ENCODE measurements around the gene IL20RB. TPM values are rescaled to one million over a fixed set of nuclear protein-coding genes. Genes with fewer than 3 reads are reported as not detected.

IL20RB gene
- total RNA-seq, 1 donor from 2014 or later, result 3.7 TPM

GRCh38 chr3:137041686-137042085, 83.9 kb downstream of the IL20RB start:
- no peaks in the 10 kb centered on the region for H3K4me1 ChIP-seq
- intact Hi-C loops (cut with DNase I), result no loop called here
- ATAC-seq, result no peak
- H3K36me3 ChIP-seq, result no peaks in the 10 kb centered on the region
- no peak overlapping the region for H3K27ac ChIP-seq
- no peaks in the 10 kb centered on the region for H3K9me3 ChIP-seq
- no peak for TF ChIP-seq CTCF (IDR thresholded peaks at IDR 0.05)
- no peaks in the 10 kb centered on the region for H3K27me3 ChIP-seq
- no peak for DNase-seq
- no peak overlapping the region for H3K4me3 ChIP-seq

- ATAC-seq (no peak), DNase-seq (no peak)
- Histone ChIP-seq H3K4me1 (no peaks in the 10 kb centered on the region), H3K9me3 (no peaks in the 10 kb centered on the region), H3K36me3 (no peaks in the 10 kb centered on the region), H3K4me3 (no peak overlapping the region), H3K27ac (no peak overlapping the region), H3K27me3 (no peaks in the 10 kb centered on the region)
- intact Hi-C loops (cut with DNase I), result no loop called here
- TF ChIP-seq CTCF (IDR thresholded peaks at IDR 0.05), result no peak
These were observed 89.0 kb downstream of the IL20RB start for GRCh38 chr3:137046747-137047146.

- intact Hi-C loops (cut with DNase I), result no loop called here
- H3K9me3 ChIP-seq, result no peaks in the 10 kb centered on the region
- no peak overlapping the region for H3K27ac ChIP-seq
- H3K27me3 ChIP-seq, result no peaks in the 10 kb centered on the region
- ATAC-seq (no peak), DNase-seq (no peak)
- no peaks in the 10 kb centered on the region for H3K36me3 ChIP-seq
- no peak for TF ChIP-seq CTCF (IDR thresholded peaks at IDR 0.05)
- H3K4me3 ChIP-seq, result no peak overlapping the region
- no peaks in the 10 kb centered on the region for H3K4me1 ChIP-seq
These were observed 89.5 kb downstream of the IL20RB start for GRCh38 chr3:137047240-137047639.

- TF ChIP-seq CTCF (IDR thresholded peaks at IDR 0.05), result no peak
- no peaks in the 10 kb centered on the region for H3K27me3 ChIP-seq
- ATAC-seq (no peak), DNase-seq (no peak)
- H3K4me3 ChIP-seq, result no peak overlapping the region
- H3K27ac ChIP-seq, result no peak overlapping the region
- H3K36me3 ChIP-seq, result no peaks in the 10 kb centered on the region
- intact Hi-C loops (cut with DNase I), result no loop called here
- no peaks in the 10 kb centered on the region for H3K9me3 ChIP-seq
- no peaks in the 10 kb centered on the region for H3K4me1 ChIP-seq
These were observed 92.5 kb downstream of the IL20RB start for GRCh38 chr3:137050281-137050680.

- no peaks in the 10 kb centered on the region for H3K9me3 ChIP-seq
- H3K4me1 ChIP-seq, result no peaks in the 10 kb centered on the region
- intact Hi-C loops (cut with DNase I), result no loop called here
- no peak overlapping the region for H3K4me3 ChIP-seq
- no peak overlapping the region for H3K27ac ChIP-seq
- TF ChIP-seq CTCF (IDR thresholded peaks at IDR 0.05), result no peak
- DNase-seq (no peak), ATAC-seq (no peak)
- H3K27me3 ChIP-seq, result no peaks in the 10 kb centered on the region
- no peaks in the 10 kb centered on the region for H3K36me3 ChIP-seq
These were observed 94.5 kb downstream of the IL20RB start for GRCh38 chr3:137052298-137052697.

Other genes with a start within 250 kb of the IL20RB start
- 40.8 TPM for gene STAG1, start 205.6 kb upstream of the IL20RB start, total RNA-seq
- 7.8 TPM for gene SLC35G2, start 138.9 kb upstream of the IL20RB start, total RNA-seq
- gene NCK1, start 95.8 kb upstream of the IL20RB start, total RNA-seq, result 54.0 TPM